ENCODE measurements around the gene FKBP6.
"Not testable (repeated sequence)": the region's sequence is repeated elsewhere in the genome, so short reads cannot be mapped to it uniquely, and the experiment has no call there.

FKBP6 gene

DNA sequence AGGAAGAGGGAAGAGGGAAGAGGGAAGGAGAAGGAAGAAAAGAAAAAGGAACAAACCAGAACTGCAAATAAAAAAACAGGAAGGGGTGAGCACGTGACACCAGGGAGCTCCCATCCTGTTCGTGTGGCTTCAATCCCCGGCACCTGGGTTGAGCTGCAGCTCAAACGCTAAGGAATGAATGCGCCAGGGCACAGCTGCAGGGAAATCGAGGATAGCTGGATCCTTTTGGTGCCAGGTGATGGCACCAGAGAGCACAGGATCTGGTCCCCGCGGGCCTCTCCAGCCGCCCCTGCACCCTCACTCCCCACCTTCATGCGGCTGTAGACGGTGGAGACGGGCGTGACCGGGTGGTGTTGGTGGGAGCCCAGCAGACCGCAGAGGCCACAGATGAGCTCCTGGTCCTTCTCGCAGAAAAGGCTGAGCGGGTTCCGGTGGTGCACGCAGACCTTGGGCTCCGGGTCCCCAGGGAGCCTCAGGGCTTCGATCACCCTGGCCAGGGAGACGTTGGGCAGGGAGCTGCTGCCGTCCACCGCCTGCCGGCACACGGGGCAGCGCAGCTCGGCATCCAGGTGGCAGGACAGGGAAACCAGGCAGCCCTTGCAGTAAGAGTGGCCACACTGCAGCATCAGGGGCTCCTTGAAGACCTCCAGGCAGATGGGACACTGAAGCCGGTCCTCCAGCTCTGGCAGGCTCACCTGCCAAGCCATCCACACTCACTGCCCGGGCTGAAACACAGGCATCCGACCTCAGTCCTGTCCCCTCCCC, 3.7 kb upstream of the FKBP6 start:
- DNase-seq = peak; percentile 71

DNA sequence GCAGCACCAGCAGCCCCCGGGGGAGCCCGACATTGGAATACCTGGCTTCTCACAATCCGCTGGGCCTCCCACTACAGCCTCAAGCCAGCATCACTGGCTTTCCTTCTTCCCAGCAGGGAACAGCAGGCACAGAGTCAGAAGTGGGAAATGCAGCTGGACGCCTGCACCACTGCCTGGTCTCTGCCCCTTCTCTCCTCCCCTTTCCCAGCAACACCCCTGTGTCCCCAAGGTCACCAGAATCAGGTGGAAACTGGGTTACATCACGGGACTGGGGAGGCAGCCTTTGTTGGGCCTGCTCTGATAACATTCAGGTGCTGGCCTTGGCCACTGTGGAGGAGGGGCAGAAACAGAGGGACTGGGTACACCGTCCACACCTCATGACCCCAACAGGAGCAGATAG, 2.5 kb upstream of the FKBP6 start:
- DNase-seq = not testable (repeated sequence)

DNA sequence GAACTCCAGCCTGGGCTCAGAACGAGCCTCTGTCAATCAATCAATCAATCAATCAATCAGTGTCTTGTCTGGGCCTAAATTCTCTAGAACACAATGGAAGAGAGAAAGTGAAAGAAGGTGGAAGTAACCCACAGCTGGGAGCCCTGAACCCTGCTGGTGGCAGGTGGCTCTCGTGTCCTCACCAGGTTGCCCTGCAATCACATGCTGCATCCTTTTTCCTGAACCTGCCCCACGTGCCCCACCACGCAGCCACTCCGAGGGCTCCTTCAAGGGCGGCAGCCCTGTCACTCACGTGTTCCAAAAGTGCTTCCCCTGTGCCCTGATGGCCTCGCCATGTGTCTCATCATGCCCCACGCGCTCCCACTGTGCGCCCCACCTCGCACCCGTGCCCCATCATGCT, 512 bp upstream of the FKBP6 start:
- DNase-seq = not testable (repeated sequence)

DNA sequence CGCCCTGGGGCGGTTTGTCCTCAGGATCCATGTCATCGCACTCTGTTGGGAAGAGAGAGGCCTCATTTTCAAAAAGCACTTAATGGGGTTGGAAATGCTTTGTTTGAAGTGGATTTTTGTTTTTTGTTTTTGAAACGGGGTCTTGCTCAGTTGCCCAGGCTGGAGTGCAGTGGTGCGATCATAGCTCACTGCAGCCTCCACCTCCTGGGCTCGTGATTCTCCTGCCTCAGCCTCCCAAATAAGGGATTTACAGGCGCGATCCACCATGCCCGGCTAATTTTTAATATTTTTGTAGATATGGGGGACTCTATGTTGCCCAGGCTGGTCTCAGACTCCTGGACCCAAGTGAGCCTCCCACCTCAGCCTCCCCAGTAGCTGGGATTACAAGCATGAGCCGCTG, 735 bp downstream of the FKBP6 start:
- DNase-seq = no peak

DNA sequence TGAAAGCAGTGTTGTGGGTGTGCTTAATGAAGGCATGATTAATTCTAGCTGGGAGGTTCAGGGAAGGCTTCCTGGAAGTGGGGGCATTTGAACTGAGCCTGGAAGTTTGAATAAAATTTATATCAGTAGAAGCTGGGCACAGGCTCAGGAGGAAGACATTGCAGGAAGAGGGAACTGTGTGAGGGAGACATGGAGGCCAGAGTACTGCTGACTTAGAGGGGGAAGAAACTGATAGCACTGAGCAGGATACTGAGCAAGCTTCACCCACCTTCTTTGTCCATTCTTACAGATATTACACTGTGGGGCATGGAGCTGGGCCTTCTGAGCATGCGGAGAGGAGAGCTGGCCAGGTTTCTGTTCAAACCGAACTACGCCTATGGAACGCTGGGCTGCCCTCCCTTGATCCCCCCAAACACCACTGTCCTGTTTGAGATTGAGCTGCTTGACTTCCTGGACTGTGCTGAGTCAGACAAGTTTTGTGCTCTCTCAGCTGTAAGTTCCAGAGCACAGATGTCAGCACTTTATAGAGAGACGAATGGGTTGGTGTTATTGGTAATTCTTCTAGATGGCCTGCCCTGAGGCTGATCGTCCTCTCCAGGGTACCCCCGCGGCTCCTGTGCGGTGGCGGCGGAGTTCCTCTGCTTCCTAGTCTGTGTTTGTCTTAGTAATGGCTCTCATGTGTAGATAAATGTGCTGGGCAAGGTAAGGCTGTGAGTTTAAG, 2.1 kb downstream of the FKBP6 start:
- DNase-seq = no peak

DNA sequence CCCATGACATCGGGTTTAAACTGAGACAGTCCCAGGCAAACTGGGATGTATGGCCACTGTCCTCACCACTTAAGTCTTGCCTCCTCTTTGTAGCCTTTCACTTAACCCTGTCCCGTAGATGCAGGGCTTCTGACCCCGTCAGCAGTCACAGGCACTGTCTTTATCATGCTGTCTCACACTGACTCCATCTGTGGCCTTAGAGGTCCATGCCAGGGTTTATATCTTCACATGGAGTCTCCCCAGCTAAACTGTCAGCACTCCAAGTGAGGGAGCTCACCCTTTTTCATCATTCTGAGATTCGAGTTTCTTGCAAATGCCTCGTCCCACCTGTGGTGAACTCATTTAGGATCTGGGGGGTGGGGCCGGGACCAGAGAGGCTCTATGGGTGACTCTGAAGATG, 2.8 kb downstream of the FKBP6 start:
- DNase-seq = no peak

DNA sequence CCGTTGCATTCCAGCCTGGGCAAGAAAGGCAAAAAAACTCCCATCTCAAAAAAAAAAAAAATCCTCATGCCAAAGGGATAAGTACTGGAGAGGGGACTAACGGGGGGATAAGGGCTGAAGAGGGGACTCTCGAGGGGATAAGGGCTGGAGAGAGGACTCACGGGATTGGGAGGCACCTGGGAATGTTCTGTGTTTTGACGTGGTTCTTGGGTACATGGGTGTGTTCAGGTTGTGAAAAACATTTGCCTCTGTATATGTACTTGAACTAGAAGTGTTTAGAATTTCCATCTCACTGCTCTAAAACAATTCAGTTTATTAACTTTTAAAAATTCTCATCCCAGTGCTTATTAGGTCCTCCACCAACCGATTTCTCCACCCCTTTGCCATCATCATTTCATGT, 4.5 kb downstream of the FKBP6 start:
- no peak for DNase-seq

DNA sequence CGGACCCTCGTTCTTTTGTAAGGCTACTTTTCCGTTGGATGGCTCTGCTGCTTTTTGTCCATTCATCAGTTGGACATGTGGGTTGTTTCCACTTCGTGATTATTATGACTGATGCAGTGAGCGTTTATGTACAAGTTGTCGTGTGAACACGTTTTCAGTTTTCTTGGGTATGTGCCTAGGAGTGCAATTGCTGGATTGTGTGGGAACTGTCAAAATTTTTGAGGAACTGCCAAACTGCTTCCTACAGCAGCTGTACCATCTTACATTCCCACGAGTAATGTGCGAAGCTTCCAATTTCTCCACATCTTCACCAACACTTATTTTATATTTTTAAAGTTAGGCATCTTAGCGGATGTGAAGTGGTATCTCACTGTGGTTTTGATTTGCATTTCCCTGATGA, 10.4 kb downstream of the FKBP6 start:
- DNase-seq = no peak

DNA sequence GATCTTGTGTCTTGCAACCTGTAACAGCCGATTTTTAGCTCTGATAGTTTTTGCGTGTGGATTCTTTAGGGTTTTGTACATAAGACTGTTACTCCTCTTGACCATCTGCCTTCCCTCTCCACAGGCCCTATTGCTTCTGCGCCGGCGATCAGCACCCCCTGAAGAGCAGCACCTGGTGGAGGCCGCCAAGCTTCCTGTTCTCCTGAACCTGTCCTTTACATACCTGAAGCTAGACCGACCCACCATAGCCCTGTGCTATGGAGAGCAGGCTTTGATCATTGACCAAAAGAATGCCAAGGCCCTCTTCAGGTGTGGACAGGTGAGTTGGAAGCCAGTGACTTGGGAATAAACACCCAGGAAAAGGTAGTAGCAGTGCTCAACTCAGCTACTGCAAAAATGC, 12.6 kb downstream of the FKBP6 start:
- no peak for DNase-seq

DNA sequence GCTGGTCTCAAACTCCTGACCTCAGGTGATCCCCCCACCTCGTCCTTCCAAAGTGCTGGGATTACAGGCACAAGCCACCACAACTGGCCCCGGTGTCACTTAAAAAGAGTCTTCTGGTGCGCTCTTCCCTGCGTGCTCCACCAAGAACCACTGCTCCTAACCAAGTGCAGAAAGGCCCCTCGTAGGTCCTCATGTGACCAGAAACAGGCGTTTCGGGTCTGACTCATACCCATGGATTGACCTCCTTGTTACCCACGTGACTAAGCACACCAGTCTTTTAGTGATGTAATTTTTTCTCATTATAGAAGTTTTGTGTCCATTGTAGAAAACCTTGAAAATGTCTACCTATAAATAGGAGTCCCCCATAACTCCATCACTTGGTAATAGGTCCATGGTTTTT, 13.9 kb downstream of the FKBP6 start:
- DNase-seq = no peak

DNA sequence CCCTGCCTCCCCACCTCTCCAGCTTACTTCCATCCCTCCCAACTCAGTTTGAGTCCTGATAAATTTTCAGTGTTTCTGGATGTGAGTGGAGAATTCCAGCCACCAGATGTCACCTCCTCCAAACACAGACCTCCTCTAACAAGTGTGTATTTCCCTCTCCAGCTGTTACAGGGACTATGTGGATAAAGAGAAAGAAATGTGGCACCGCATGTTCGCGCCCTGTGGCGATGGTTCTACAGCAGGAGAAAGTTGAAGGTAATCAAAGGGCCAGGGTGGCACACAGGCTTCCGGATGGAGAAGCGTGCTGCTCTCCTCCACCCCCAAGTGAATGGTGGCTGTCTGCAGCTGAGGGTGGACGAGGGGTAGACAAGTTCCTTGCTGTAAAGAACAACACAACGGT, 14.7 kb downstream of the FKBP6 start:
- DNase-seq = peak; percentile 35

DNA sequence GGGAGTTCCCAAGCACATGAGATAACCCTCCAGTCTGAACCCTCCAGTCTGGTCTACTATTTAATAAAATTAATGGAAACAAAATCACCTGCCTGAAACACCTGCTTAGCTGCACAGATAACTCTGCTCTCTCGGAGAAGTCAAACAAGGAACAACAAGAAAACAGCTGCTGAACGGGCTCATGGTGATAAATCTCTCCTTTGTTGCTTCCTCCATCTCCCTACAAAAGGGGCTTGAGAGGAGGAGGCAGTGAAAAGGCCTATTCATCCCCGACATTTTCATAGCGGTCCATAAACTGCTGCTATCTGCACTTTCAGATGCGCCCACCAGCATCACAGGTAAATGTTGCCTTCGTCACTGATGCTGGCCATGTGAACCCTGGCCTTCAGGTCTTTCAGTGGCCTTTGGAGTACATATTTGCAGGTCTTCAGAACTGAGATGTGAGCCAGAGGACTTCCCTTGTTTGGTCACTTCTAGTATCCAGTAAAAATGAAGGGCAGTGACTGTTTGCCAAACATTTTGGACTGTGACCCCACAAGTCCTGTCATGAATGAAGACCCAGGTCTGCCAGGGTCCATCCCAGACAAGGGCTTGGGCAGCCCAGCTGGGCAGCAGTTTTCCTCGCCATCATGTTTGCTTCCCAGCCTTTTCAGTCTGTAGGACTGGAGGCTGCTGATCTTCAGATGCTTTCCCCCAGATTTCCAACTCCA, 15.9 kb downstream of the FKBP6 start:
- no peak for DNase-seq

DNA sequence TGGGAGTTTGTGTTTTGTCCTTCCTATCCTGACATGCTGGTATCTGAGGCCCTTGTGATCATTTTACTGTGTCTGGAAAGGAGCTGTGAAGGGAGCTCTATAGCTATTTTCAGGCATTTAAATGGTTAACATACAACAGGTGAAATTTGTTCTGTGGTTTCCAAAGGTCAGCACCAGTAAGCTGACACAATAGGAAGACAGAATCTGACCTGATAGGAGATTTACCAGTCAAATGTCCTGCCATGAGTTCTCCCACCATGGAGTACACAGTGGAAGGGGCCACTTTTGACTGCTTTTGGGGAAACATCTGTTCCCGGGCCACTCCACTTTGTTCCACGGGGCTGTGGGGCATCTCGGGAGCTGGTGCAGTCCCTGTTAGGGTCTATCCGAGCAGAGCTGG, 17.6 kb downstream of the FKBP6 start:
- DNase-seq = no peak

DNA sequence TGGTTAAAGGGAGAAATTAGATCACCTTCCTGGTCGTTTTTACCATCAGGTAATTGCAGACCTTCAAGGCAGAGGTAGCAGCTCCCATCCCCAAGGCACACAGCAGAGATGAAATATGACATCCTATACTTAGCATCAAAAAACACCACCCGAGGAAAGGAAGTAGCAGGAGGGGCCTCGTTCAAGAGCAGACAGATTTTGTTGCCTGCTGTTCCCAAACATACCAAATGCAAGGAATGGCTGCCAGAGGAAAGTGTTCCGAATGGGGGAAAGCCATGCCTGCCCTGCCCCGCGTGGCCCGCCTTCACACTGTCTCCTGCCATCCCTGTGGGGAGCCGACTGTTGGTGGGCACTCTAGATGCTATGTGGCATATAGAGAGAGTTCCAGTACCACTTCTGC, 18.0 kb downstream of the FKBP6 start:
- DNase-seq = no peak

DNA sequence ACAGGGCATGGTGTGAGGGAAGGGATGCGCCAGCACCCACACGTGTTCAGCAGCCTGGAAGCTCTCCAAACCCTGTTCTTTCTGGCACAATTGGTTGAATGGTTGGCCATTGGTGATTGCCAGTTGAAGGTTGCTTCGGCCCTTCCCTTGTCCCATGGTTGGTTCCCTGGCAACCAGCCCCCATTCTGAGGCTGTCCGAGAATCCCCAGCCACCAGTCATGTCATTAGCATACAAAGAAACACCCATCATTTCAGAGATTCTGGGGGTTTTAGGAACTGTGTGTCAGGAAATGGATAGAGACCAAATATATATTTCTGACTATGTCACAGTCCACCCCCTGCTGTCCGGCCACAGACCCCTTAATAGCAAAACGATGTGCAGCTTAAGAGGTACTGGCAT, 21.8 kb downstream of the FKBP6 start:
- DNase-seq = no peak

DNA sequence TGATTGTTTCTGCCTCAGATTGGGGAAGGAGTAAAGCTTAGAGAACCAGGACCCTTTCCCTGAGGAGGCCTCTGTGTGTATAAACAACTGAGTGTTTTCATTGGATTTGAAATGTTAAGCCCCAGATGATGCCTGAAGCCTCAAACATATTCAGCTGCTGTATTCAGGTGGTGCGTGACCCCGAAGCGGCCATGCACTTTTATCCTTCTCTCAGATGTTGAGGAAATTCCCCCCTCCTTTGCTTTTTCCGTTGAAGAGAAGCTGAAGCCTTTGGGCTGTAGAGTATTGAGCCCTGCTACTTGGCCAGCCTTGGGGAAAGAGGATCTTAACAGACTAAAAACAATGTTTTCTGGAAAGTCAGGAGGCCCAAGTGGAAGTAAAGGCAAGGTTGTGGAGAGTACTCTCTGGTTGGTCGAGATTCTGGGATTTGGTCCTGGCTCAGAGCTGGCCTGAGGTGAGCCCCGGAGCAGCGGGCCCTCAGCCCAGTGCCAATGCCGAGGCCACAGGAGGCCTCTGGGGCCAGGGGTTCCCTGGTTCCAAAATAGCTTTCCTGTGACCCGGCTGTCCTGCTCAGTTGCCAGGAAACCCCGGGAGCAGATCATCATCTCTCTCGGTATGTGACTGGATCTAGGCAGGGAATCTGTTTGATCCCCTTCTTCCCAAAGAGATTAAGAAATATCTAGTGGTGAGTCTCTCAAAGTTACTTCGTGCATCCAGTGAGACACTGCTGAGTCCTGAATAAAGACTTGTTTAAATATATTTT, 22.5 kb downstream of the FKBP6 start:
- no peak for DNase-seq

DNA sequence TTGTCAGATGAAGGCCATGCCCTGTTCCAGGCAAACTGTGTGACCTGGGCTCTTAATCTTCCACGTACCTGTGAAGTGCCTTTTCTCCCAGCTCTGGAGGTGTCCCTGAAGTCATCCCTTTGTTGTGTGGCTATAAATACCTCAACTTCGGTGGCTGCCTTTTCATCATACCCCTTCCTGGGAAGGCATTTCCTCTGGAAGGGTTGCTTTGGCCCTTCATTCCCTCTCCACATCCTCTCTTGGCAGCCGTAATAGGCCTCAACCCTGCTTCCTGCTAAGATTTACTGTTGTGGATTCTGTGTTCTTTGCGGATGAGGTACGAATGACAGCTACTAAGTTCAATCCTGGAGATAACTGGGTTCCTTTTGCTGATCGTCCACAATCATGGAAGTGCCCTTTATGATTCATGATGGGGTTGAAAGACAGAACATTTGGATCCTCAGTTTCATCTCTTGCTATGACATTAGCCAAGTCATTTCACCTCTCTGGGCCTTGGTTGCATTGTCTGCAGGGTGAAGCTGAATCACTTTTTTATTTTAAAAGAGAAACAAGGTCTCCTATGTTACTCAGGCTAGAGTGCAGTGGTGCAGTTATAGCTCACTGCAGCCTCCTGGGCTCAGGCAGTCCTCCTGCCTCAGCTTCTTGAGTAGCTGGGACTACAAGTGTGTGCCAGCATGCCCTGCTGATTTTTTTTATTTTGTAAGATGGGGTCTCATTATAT, 23.6 kb downstream of the FKBP6 start:
- no peak for DNase-seq

DNA sequence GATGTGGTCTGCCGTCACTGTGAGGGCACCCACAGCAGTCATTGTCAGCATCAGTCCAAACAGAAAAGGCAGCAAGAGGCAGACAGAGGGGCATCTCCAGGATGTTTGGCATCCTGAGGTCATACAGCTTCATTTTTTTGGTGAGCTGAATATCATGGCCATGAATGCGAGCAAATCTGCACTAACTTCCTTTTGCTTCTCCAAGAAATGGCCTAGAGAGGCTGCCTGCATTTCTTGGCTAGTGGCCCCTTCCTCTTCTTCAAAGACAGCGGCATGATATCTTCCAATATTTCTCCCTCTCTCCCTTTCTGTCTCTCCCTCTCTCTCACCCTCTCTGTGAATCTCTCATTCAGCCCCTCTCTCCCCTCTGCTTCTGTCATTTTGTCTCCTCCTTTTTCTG, 24.8 kb downstream of the FKBP6 start:
- DNase-seq = no peak

DNA sequence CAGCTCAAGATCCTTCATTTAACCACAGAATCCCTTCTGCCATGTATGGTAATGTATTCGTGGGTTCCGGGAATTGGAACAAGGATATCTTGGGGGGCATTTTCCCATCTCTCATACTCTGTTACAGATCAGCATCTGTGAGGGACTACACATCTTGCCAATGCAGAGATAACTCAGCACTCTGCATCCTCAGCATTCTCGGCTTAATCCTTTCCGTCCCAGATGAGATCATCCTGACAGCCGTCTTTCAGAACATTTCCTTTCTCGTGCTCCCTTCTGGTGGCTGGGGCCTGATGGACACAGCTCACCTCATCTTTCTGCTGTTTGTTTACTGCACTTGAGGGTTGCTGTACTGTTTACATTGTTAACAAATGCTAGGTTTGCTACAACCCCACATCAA, 25.3 kb downstream of the FKBP6 start:
- DNase-seq = peak; percentile 25

DNA sequence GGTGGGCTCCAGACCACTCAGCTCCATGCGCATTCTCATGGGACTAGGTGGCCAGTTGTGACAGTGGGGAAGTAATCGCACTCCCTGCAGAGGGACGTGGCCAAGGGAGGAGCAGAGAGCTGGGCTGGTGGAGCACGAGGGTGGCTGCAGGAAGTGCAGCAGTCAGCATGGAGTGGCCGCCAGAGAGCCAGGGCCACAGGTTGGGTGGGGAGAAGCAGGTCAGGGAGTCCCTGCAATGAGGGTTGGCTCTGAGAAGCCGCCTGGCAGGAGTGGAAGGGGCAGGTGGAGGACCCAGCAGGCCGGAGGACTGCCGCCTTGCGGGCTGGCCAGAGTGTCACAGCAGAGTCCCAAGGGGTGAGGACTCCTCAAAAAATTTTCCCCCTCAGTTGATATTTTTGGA, 26.2 kb downstream of the FKBP6 start:
- DNase-seq = no peak

DNA sequence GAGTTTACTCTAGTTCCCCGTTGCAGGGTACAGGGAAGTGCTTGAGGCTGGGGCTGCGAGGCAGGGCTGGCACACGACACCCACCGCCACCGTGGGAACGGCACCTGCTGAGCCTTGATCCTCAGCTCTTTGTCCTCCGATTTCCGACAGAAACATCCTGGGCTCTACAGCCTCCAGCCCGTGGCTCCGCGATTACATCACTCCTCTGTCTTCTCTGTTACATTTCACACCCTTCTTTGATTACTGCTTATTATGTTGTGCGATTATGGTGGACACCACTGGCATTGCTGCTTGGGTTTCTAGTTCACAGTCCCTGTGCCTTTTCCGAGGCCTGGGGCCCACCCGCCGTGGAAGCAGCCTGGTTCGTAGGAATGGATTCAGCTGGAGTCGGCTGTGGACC, 26.9 kb downstream of the FKBP6 start:
- no peak for DNase-seq

DNA sequence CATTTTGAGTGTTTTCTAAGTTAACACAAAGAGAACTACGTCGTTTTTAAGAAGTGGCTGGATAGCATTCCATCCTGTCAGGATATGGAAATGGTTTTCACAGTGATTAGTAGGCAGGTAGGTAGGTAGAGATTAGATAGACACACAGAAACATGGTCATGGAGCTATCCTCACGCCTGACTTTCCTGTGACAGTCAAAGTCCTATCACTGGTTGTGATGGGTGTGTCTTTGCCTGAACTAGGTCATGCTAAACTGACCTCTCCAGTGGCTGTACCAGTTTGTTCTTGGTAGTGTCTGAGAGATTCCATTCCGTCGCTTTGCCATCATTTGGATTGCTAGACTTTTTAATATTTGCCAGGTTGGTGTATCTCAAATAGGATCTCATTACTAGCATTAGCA, 28.2 kb downstream of the FKBP6 start:
- no peak for DNase-seq
